Measurements from ENCODE around the gene CEP295NL. TPM values are rescaled to one million over a fixed set of nuclear protein-coding genes. Genes with fewer than 3 reads are reported as not detected.

Gene CEP295NL
- total and polyA plus RNA-seq, 2 of the 13 experiments (the other 11 are each of a cell fraction or from before 2014, with no cell fraction given): not detected

- TF ChIP-seq ZNF770 (CRISPR knock-in tag; IDR thresholded peaks at IDR 0.05) (peak; percentile 78), SP4 (CRISPR knock-in tag; IDR thresholded peaks at IDR 0.05) (peak; percentile 100), ZNF678 (CRISPR knock-in tag; IDR thresholded peaks at IDR 0.05) (no peak; the same call in 1 of the 2 replicates), TMF1 (CRISPR knock-in tag; IDR thresholded peaks at IDR 0.05; ENCODE audit: low read depth) (peak; percentile 99), SALL2 (CRISPR knock-in tag; IDR thresholded peaks at IDR 0.05) (peak; percentile 83), ZMAT5 (CRISPR knock-in tag; IDR thresholded peaks at IDR 0.05; ENCODE audit: borderline replicate concordance, low read depth) (no peak), HNRNPK (IDR thresholded peaks at IDR 0.05; ENCODE audit: low read depth, low read length, poor library complexity, severe bottlenecking) (peak; percentile 36), BRF2 (CRISPR knock-in tag; IDR thresholded peaks at IDR 0.05) (peak; percentile 98), NR3C1 (CRISPR knock-in tag; IDR thresholded peaks at IDR 0.05) (no peak), ZNF432 (CRISPR knock-in tag; IDR thresholded peaks at IDR 0.05; ENCODE audit: borderline replicate concordance) (no peak), ZSCAN22 (CRISPR knock-in tag; IDR thresholded peaks at IDR 0.05) (peak; percentile 17; the same call in 1 of the 2 replicates), MTA3 (CRISPR knock-in tag; IDR thresholded peaks at IDR 0.05) (0 out of 2 replicates have a peak, but pooled peaks have one; percentile 52), GPBP1L1 (CRISPR knock-in tag; IDR thresholded peaks at IDR 0.05) (no peak), NFYC (CRISPR knock-in tag; IDR thresholded peaks at IDR 0.05) (peak; percentile 57; the same call in 1 of the 2 replicates), BCLAF1 (IDR thresholded peaks at IDR 0.05) (no peak), KAT2B (IDR thresholded peaks at IDR 0.05; ENCODE audit: borderline replicate concordance, low read depth, low read length) (no peak), MTA1 (CRISPR knock-in tag; IDR thresholded peaks at IDR 0.05; ENCODE audit: borderline replicate concordance) (peak; percentile 98; the same call in 1 of the 2 replicates), ZNF580 (CRISPR knock-in tag; IDR thresholded peaks at IDR 0.05; ENCODE audit: borderline replicate concordance, low read depth) (peak; percentile 97; the same call in 1 of the 2 replicates), CHCHD3 (CRISPR knock-in tag; IDR thresholded peaks at IDR 0.05) (no peak; the same call in 1 of the 2 replicates), ZNF761 (CRISPR knock-in tag; conservative IDR thresholded peaks at IDR 0.05) (peak; percentile 97), ZNF598 (CRISPR knock-in tag; IDR thresholded peaks at IDR 0.05; ENCODE audit: borderline replicate concordance) (peak; percentile 99)
Measured at GRCh38 chr17:78840780-78841611, 62.0 kb downstream of the CEP295NL start, which contains the start of gene USP36 (continued).

All from HepG2 (cell line).